SIG-M5 (cell line): Measurements from ENCODE around the gene PPP2R5E.
A peak's percentile ranks its signal among the peaks of the same experiment; 100 is the strongest.
"Not testable (repeated sequence)": the region's sequence is repeated elsewhere in the genome, so short reads cannot be mapped to it uniquely, and the experiment has no call there.

Source experiments
- DNase-seq: peaks from one replicate; lab custom pipeline; 2025; lab: John Stamatoyannopoulos, UW

PPP2R5E gene

DNA sequence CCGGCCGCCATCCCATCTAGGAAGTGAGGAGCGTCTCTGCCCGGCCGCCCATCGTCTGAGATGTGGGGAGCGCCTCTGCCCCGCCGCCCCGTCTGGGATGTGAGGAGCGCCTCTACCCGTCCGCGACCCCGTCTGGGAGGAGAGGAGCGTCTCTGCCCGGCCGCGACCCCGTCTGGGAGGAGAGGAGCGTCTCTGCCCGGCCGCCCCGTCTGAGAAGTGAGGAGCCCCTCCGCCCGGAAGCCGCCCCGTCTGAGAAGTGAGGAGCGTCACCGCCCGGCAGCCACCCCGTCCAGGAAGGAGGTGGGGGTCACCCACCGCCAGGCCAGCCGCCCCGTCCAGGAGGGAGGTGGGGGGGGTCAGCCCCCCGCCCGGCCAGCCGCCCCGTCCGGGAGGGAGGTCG lies 20.7 kb downstream of the PPP2R5E start:
- not testable (repeated sequence) for DNase-seq

DNA sequence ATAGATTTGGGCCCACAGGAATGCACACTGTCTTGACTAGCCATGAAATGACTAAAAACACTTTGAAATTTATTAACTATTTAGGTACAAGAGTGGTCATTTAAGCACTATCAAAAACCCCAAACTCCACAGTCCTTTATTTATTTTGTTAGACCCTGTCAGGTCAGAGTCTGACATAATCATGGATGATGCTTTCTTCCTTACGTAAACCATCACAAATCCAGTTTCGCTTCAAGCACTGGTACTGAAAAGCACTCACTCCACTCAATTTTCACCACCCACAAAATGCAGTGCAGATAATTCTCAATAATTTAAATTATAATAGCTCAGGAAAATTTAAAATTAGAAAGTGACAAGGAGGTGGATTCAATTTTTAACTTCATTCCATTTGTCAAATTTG lies 25.8 kb downstream of the PPP2R5E start:
- DNase-seq: no peak

DNA sequence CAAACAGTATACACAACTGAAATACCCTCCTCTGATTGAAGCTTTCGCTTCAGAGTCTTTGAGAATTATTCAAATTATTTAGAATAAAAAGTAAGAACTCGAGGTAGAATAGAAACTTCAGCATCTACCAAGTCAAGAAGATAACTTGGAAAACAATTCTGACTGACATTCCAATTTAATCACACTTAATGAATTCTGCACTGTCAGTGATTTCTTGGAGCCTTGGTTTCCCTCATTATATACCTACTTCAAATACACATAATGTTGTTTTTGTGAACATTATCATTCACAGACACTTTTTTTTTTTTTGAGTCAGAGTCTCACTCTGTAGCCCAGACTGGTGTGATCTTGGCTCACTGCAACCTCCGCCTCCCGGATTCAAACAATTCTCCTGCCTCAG lies 27.9 kb downstream of the PPP2R5E start:
- DNase-seq: no peak

DNA sequence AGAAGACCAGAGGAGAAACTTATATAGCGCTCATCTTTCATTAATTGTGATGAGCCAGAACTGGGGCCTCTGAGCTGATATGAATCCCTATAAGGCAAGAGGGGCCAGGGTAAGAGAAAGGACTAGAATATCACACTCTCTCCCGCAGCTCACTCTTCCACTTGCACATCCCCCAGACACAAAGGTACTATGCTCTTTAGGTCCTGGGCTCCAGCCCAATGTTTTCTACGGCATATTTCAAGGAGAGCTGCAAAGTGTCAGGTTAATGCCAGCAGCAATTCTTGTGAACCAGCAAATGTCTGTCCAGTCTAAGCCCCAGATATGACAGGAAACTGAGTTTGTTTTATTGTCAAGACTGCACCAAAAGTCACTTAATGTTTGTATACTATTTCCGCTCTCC lies 29.4 kb downstream of the PPP2R5E start:
- DNase-seq: no peak

DNA sequence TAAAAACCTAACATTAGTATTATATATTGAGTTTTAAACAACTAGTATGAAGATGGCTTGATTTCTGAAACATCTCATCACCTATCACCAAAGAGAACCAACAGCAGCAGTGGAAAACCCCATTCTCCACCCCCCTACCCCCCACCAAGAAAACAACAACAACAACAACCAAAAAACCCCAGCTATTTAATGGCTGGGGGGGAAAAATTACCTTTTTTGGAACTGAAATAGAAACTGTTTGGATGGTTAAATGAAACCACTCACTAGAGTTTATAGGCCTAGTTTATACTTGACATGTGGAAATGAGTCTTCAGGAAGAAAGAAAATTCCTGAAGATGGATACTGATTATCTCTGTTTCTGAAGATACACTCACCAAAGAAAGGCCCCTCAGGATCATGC lies 30.3 kb downstream of the PPP2R5E start:
- no peak for DNase-seq

DNA sequence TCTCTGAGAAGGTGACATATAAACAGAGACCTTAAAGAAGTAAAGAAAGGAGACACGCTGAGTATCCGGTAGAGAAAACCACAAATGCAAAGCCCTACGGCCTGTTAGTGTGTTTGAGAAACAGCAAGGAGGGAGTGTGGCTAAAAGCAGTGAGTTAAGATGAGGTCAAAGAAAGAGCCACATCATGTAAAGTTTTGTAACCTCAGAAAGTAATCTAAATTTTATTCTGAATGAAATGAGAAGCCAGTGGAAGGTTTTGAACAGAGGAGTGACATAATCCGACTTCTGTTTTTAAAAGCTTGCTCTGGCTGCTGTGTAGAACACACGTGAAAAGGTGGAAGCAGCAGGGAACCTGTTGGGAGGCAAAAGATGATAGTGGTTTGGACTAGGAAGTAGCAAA lies 32.6 kb downstream of the PPP2R5E start:
- no peak for DNase-seq

DNA sequence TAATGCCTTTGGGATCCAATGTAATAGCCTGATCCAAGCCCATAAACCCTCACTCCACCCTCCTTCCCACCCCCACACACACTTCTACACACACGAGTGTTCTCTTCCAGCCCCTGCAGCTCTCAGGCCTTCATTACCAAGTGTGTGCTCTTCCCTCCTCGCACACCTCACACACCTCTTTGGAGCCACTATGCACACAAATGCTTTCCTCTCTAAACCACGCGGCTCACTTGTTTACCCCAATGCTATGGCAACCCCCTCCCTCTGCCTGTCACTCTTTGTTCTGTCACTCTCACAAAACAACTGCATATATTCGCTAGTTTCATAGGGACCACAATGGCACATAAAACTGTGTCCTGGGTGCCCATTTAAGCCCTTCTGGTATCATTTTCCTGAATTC lies 35.1 kb downstream of the PPP2R5E start:
- DNase-seq: no peak

DNA sequence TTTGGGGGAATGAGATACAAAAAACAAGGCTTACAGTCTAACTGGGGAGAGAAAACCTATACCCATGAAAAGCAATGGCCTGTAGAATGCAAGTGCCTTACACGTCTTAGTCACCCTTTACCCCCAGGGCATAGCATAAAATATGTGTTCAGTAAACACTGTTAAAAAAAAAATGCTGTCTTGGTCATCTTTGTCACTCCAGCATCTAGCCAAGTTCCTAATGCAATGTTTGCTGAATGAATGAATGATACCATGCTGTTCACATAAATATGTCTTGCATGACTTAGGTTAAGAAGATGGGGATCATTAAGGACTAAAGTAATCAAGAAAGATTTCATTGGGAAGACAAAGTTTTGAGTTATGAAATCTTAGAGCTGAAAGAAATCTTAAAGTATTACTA lies 38.5 kb downstream of the PPP2R5E start:
- no peak for DNase-seq

DNA sequence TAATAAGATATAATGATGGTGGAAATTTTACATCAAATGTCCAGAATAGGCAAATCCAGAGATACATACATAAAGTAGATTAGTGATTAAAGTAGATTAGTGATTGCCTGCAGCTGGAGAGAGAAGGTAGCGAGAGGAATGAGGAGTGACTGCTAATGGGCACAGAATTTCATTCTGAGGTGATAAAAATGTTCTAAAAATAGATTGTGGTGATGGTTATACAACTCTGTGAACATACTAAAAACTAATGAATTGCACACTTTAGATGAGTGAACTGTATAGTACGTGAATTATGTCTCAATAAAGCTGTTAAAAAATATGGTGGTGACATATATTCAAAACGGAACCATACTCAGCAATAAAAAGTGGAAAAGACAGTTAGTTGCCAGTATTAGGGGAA lies 41.7 kb downstream of the PPP2R5E start:
- DNase-seq: no peak

DNA sequence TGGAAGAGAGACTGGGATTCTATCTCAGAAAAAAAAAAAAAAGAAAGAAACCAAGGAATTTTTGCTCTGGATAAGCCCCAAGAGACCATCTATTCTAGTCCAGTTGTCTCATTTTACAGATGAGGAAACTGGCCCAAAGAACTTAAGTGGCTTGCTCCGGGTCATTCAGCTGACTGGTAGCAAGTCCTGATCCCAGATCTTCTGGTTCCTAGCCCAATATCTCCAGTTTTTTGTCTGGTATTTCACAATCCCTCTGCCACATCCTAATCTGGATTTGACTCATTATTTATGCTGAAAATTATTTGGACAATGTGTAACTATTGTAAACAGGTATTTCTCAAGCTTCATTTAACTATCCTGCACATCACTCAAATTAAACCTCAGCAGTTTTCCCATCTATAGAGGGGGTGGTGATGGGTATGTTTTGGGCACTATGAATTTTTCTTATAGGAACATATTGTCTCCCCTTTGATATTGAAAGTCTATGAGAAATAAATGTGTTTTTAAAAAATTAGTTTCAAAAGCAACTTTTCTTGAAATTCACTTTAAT lies 43.4 kb downstream of the PPP2R5E start:
- DNase-seq: no peak

DNA sequence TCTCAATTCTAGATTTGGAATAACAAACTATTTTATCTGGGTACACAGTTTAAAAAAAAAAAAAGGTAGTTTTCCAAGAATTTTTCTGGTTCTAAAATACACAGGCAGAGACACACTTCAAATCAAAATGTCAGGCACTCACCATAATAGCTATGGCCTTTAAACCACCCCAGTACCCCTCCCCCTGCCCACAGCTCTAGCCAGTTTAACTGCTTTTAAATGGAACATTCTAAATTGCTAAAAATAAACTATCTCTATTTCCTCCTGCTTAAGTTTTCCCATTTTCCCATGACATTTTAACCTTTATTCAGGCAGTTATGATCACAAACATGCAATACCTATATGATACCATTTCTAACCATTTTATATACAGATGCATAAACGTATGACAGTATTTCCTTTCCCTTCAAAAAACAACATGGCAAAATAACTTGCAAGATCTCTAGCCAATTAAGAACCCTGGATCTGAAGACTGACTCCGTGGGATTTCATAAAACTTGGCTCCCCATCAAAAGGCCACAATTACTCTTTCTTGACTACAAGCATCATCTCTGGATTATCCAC lies 46.3 kb downstream of the PPP2R5E start:
- DNase-seq: no peak

DNA sequence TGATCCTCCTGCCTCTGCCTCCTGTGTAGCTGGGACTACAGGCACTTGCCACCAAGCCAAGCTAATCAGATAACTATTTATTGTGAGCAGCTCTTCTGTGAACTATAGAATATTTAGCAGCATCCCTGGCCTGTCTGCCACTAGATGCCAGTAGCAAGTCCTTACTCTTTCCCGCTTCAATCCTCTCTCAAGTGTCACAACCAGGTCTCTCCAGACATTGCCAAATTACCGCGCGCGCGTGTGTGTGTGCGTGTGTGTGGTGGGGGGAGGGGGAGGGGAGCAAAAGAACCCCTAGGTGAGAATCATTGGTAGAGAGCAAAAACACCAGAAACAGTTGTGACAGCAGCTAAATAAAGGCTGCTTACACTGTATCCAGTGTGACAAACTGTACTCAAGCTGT lies 49.9 kb downstream of the PPP2R5E start:
- no peak for DNase-seq

DNA sequence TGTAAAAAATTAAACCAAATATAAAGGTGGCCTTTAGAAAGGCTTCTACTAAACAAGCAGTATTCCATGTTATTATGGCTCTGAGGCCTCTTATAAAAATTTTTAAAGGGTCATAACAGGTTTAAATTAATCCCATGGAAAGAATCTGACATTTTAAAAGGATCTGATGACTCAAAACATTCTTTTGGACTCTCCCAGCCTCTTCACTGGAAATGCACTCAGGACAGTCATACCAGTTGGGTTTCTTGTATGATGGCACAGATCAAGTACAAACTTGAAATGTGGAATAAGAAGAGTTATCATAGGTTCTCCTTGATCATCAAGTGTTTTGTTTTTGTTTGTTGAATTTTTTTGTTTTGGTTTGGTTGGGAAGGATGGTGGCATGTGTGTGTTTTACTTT lies 50.8 kb downstream of the PPP2R5E start:
- DNase-seq: no peak

DNA sequence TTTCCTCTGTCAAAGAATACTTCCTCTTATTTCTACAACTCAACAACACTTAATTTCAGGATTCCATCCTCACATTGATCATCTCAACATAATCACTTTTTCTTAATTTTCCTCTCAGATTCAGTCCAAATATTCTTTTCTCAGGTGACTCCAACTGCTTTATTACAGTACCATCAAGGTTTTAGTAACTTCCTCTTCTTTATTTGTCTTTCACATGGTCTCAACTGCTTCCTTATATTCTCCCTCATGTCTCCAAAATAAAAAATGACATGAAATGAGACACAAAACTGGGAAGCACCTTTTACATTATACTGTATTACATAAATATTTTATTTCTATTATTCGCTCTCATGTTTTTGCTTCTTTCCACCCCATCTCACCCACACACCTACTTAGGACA lies 55.5 kb downstream of the PPP2R5E start:
- no peak for DNase-seq

DNA sequence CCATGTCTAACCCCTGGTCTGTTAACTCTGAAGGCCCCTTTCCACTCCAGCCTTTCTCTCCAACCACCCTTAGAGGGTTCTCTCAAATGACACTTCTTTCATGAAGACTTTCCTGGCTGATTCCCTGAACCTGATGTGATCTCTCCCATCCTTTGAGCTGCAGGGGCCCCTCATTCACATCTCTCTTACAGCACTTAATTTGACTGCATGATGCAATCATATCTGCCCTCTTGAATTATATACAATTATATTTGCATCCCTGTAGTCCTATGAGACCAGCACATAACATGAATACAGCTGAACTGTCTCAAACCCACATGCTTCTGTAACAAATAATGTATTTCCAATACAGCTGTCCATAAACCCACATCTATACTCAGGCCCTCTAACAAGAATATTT lies 56.4 kb downstream of the PPP2R5E start:
- DNase-seq: no peak

DNA sequence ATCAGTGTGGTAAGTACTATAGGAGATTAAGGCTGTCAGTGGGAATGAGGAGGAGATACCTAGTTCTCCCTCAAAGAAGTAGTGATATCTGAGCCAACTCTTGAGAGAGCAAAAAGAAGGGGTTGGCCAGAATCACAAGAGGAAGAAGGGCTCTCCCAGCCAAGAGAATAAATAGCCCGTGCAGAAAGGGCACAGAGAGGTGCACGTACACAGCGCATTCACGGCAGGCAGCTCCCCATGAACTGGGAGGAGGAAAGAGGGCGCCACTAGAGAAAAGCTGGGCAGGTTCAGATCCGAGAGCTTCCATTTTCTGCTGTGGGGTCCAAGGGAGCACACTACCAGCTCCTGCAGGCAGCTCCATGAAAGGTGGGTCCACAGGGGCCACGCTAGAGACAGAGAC lies 59.9 kb downstream of the PPP2R5E start:
- DNase-seq: no peak

DNA sequence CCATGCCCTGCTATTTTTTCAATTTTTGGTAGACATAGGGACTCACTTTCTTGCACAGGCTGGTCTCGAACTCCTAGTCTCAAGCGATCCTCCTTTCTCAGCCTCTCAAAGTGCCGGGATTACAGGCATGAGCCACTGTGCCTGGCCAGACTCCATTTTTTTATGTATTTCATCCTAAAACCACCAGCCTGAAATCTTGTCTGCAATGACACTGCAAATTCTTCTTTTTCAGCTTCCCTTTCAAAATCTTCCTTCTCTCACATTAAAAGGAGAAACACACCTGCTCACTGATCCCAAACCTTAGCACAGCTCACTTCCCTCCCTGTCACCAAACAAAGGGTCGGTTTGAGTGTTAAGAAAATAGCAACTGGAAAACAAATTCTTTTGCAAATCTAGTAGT lies 62.6 kb downstream of the PPP2R5E start:
- DNase-seq: no peak

DNA sequence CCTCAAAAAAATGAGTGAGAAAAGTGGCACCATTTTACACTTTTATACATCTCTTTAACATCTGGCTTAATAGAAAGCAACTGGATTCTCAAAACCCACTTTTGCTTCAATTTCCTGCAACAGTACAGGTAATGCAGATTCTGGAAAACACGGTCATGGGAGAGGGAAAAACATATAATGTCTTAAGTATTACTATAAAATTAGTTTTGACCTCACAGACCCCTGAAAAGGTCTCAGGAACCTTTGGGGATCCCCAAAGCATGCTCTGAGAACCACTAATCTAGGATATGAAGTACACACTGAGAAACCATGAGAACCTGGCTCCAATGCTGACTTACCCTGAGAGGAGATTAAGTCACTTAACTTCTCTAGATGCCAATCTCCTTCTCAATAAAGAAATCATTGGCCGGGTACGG lies 64.7 kb downstream of the PPP2R5E start:
- DNase-seq: no peak

DNA sequence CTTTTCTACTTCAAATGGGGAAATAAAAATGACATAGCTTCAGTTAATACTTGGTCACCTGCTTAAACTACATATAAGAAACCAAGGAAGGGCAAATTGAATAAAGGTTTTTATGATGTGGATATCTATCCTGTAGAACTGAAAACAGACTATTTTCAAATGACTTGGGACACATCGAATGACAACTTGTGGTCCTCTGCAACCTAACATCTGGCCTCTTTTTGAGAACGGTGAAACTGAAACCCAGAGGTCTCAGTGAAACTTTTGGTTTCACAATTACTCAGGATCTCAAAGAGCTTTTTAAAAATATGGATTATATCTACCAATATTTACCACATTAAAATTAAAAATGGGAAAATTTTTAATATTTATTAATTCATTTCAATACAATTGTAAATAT lies 65.2 kb downstream of the PPP2R5E start:
- DNase-seq: no peak

DNA sequence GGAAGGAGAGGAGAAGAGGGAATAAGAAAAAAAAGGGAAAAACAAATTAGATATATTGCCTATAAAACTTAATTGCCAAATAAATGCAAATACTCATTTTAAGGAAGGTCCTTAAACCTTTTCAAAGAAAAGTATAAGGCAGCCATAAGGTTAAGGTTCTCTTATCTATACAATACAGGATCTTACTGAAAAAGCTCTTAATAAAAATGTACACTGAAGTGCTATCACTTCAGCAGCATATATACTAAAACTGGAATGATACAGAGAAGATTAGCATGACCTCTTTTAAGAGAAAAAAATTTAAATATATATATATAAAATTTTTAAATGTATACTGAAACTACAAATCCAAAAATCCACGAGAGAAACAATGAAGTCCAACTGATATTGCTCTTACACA lies 65.6 kb downstream of the PPP2R5E start:
- no peak for DNase-seq

DNA sequence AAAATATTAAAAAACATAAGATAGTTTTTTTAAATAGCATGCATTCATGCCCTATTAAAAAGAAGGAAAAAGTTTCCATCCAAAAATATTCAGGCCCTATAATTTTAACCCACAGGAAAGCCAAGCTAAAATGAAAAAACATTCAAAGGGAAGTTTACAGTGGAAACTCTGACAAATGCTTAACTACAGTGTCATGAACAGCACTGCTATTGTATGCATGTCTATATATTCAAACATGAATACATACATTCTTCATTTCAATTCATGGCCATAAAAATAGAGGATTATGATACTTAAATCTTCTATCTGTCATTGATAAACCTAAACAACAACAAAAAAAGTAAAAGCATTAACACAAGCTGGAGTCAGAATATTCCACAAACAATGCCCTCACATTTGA lies 67.4 kb downstream of the PPP2R5E start:
- no peak for DNase-seq

DNA sequence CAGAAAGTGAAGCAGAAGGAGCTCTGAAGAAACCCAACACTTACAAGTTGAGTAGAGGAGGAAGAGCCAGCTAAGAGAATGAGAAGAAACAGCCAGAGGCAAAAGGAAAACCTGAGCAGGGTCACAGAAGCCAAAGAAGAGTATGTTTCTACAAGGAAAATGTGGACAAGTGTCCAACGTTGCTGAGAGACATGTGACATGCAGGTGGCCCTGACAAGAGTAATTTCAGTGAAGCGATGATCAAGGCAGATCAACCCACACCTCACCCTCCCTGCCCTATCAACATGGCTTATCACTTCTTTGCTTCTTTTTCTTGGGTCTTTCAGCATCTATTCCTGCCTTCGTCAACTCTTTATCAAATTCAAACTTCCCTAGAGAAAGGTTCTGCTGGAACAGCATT lies 68.3 kb downstream of the PPP2R5E start:
- DNase-seq: no peak

DNA sequence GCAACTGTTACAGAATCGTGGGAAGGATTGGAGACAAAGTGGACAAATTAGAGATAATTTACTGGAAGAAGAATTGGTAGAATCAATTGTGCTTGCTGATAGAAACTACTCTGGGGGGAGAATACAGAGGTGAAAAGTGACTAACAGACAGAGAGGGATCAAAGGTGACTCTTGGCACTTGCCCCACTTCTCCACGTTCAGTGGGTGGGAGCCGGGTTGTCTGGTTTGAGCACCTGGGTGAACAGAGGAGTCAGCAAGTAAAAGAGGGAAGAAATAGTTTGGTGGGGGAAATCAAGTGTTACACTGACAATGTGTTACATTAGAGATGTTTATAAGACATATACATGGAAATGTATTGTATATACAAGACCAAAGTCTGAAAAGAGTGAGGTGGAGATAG lies 69.1 kb downstream of the PPP2R5E start:
- DNase-seq: no peak

DNA sequence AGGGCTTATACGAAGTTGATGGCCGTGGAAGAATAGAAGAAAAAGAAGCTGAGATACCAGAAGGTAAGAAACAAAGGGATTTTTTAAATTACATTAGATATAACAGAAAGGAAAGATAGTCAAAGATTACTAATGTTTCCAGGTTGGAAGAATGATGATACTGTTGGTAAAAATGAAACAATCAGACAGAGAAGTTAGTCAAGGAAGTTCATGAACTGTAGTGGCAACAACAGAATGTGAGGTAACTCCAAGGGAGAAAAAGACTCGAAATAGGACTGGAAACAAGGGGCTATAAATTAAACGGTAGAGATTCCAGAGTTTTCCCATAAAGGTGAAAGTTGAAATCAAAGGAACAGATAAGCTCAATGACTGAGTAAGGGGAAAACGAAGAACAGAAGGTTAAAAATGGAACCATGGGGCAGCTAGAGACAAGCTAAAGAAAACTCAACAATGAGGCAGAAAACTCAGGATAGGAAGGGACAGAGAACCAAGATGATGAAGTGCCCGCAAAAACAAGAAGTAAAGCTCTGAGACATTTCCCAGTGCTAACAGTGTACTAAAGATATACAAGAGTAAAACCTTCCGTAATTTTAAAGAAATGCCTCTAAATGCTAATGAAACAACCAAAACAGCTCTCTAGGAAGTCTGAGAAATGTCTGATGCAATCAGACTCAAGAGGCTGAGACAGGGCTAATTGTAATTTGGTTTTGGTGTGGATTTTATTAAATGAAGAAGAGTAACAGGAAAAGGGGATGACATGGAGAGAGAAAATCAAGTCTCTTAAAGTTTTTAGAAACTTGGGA lies 70.0 kb downstream of the PPP2R5E start:
- peak; percentile 40 for DNase-seq
